CD14-positive monocyte (primary cell): Measurements from ENCODE around the gene MOAP1. TPM values are rescaled to one million over a fixed set of nuclear protein-coding genes. Genes with fewer than 3 reads are reported as not detected.

ENCODE experiments used
- DNase-seq, 3 donors: peaks; one replicate each; pipeline ENCODE4 v3.0.0-alpha.2; 2011 to 2022
- H2AFZ ChIP-seq: 2 replicates; pipeline ENCODE4 v1.6.0; 2012; ENCODE audit warnings: mild to moderate bottlenecking, low read depth, low read length, inconsistent platforms; ENCODE audit not compliant: insufficient read depth, poor library complexity, severe bottlenecking
- H3K27ac ChIP-seq, 2 donors: 1 replicate in 1 of 2; 2 replicates in 1 of 2; pipeline ENCODE4 v1.5.1; 2012 to 2013; ENCODE audit warnings: low read length in 2 of 2, control low read depth in 1 of 2, inconsistent platforms in 1 of 2, low read depth in 1 of 2, mild to moderate bottlenecking in 1 of 2
- H3K27me3 ChIP-seq, 2 donors: one replicate each; pipeline versions ENCODE4 v1.6.0 to v1.6.1; 2011 to 2013; ENCODE audit warnings: low read length in 2 of 2; ENCODE audit not compliant: control insufficient read depth in 2 of 2, insufficient read depth in 2 of 2
- H3K36me3 ChIP-seq, 2 donors: replicated peaks in 1 of 2; 1 replicate in 1 of 2; 2 replicates in 1 of 2; pipeline versions ENCODE4 v1.5.1 to v1.6.1; 2012 to 2013; ENCODE audit warnings: low read length in 2 of 2, control low read depth in 1 of 2, inconsistent platforms in 1 of 2, mild to moderate bottlenecking in 1 of 2; ENCODE audit not compliant: insufficient read depth in 2 of 2, control insufficient read depth in 1 of 2
- H3K4me1 ChIP-seq, 2 donors: 1 replicate in 1 of 2; 2 replicates in 1 of 2; pipeline versions ENCODE4 v1.5.1 to v1.6.1; 2012 to 2013; ENCODE audit warnings: low read length in 2 of 2, control low read depth in 1 of 2, inconsistent platforms in 1 of 2, mild to moderate bottlenecking in 1 of 2, moderate library complexity in 1 of 2; ENCODE audit not compliant: insufficient read depth in 2 of 2, control insufficient read depth in 1 of 2
- H3K4me2 ChIP-seq: replicated peaks from 2 replicates; pipeline ENCODE3; 2012; ENCODE audit warnings: low read length, moderate library complexity, mild to moderate bottlenecking; ENCODE audit not compliant: poor library complexity, severe bottlenecking; ENCODE audit errors: extremely low read depth
- H3K4me3 ChIP-seq, 3 experiments: fragments of 200-600 bp in 1 of 3; sonication (generic) in 1 of 3; replicated peaks in 1 of 3; 1 replicate in 2 of 3; 2 replicates in 1 of 3; pipeline ENCODE4 v1.5.1; 2011 to 2013; ENCODE audit warnings: low read length in 3 of 3, mild to moderate bottlenecking in 3 of 3, control low read depth in 2 of 3, low read depth in 2 of 3, inconsistent platforms in 1 of 3, moderate library complexity in 1 of 3
- H3K79me2 ChIP-seq: 2 replicates; pipeline ENCODE4 v1.6.0; 2012; ENCODE audit warnings: mild to moderate bottlenecking, control low read depth, inconsistent platforms, low read length, moderate library complexity; ENCODE audit not compliant: insufficient read depth
- H3K9ac ChIP-seq: 2 replicates; pipeline ENCODE4 v1.6.0; 2017; ENCODE audit warnings: low read length, mild to moderate bottlenecking; ENCODE audit not compliant: insufficient read depth, poor library complexity, severe bottlenecking
- H3K9me3 ChIP-seq, 2 donors: replicated peaks in 1 of 2; 1 replicate in 1 of 2; 2 replicates in 1 of 2; pipeline versions ENCODE4 v1.5.1 to v1.6.1; 2012 to 2013; ENCODE audit warnings: low read length in 2 of 2, control low read depth in 1 of 2; ENCODE audit not compliant: control insufficient read depth in 1 of 2, insufficient read depth in 1 of 2
- H4K20me1 ChIP-seq: 2 replicates; pipeline ENCODE4 v1.6.0; 2012; ENCODE audit warnings: mild to moderate bottlenecking, low read length, control low read depth, moderate library complexity; ENCODE audit not compliant: insufficient read depth
- H3K27ac Mint-ChIP-seq, 7 donors: one replicate each; pipeline ENCODE4 v1.8.0; 2020; ENCODE audit warnings: mild to moderate bottlenecking in 7 of 7, mixed read lengths in 7 of 7, moderate library complexity in 6 of 7, inconsistent platforms in 2 of 7
- H3K27me3 Mint-ChIP-seq, 3 donors: one replicate each; pipeline ENCODE4 v1.8.0; 2021 to 2022; ENCODE audit warnings: low read depth in 3 of 3, mild to moderate bottlenecking in 3 of 3, mixed read lengths in 3 of 3, moderate library complexity in 3 of 3, inconsistent platforms in 1 of 3
- H3K36me3 Mint-ChIP-seq, 2 donors: one replicate each; pipeline ENCODE4 v1.8.0; 2020; ENCODE audit warnings: mixed read lengths in 2 of 2, inconsistent platforms in 1 of 2, mild to moderate bottlenecking in 1 of 2
- H3K4me1 Mint-ChIP-seq: one replicate; pipeline ENCODE4 v1.8.0; 2020; ENCODE audit warnings: mild to moderate bottlenecking, mixed read lengths
- H3K4me3 Mint-ChIP-seq, 2 donors: one replicate each; pipeline ENCODE4 v1.8.0; 2020; ENCODE audit warnings: mild to moderate bottlenecking in 2 of 2, mixed read lengths in 2 of 2, moderate library complexity in 1 of 2
- H3K9me3 Mint-ChIP-seq, 7 donors: one replicate each; pipeline ENCODE4 v1.8.0; 2020 to 2022; ENCODE audit warnings: mixed read lengths in 7 of 7, mild to moderate bottlenecking in 6 of 7, moderate library complexity in 6 of 7, inconsistent platforms in 2 of 7
- WGBS: methylation state at CpG from one replicate; pipeline ENCODE4 v1.1.5; 2013; ENCODE audit warnings: missing lambda C conversion rate; ENCODE audit not compliant: insufficient coverage; 5-methylcytosine and 5-hydroxymethylcytosine counted together
- intact Hi-C, 2 donors: fragments of 100-400 bp; cut with micrococcal nuclease; formaldehyde crosslinking; loops; one replicate each; pipeline versions ENCODE4 v1.15.0 to v1.15.1; 2023
- polyA plus RNA-seq, 3 donors: library from polyadenylated mRNA; depleted of rRNA in 1 of 3; unstranded in 2 of 3; stranded (reverse) in 1 of 3; fragments of 300-500 nt in 2 of 3; fragments of >200 nt in 1 of 3; fragmentation: Illumina TruSeq in 2 of 3; gene quantifications; 1 replicate in 2 of 3; 2 replicates in 1 of 3; pipeline ENCODE4 v1.2.3, GENCODE V29; 2012 to 2021
- TF ChIP-seq, protein P1 (sequence below): fragments of 200-600 bp; IDR thresholded peaks from one replicate; pipeline ENCODE4 v1.8.0; 2022; ENCODE audit warnings: antibody characterized with exemption, mild to moderate bottlenecking

Gene MOAP1
- polyA plus RNA-seq, 3 donors, result 22.5 to 53.9 (median 22.6) TPM

DNA sequence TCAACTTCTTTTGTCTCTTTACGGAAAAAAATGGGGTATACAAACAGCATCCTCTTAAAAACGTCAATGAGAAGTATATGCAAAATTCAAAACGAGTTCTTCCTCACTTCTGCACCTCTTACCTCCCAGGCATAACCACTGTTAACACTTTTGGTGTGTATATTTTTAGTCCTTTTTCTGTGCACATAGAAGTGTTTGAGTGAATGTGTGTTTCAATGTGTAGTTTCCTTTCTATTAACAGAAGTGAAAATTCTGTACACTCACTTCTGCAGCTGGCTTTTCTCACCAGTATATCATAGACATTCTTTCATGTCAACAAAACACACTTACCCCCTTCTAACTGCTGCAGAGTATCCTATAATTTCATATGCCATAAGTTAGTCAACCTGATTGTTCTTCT, 27.7 kb upstream of the MOAP1 start:
- TF ChIP-seq, protein P1, sequence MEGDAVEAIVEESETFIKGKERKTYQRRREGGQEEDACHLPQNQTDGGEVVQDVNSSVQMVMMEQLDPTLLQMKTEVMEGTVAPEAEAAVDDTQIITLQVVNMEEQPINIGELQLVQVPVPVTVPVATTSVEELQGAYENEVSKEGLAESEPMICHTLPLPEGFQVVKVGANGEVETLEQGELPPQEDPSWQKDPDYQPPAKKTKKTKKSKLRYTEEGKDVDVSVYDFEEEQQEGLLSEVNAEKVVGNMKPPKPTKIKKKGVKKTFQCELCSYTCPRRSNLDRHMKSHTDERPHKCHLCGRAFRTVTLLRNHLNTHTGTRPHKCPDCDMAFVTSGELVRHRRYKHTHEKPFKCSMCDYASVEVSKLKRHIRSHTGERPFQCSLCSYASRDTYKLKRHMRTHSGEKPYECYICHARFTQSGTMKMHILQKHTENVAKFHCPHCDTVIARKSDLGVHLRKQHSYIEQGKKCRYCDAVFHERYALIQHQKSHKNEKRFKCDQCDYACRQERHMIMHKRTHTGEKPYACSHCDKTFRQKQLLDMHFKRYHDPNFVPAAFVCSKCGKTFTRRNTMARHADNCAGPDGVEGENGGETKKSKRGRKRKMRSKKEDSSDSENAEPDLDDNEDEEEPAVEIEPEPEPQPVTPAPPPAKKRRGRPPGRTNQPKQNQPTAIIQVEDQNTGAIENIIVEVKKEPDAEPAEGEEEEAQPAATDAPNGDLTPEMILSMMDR, result no peak
- Histone ChIP-seq H3K4me3 (no peak overlapping the region), H3K27ac (no peak overlapping the region), H4K20me1 (no peaks in the 10 kb centered on the region), H3K79me2 (peaks cover 24% of the 10 kb centered on the region), H3K4me1 (peaks cover 13 to 14% of the 10 kb centered on the region in 2 donors), H2AFZ (no peak overlapping the region), H3K27me3 (no peaks in the 10 kb centered on the region), H3K4me2 (no peak overlapping the region), H3K9ac (no peak overlapping the region), H3K36me3 (peaks cover 38 to 65% of the 10 kb centered on the region in 2 donors), H3K9me3 (no peaks in the 10 kb centered on the region)
- Mint-ChIP-seq H3K36me3 (peaks cover 47 to 66% of the 10 kb centered on the region in 2 donors), H3K9me3 (no peaks in the 10 kb centered on the region), H3K4me3 (no peak overlapping the region), H3K4me1 (peaks cover 15% of the 10 kb centered on the region), H3K27ac (no peak overlapping the region), H3K27me3 (no peaks in the 10 kb centered on the region)
- DNase-seq, result no peak
- intact Hi-C loops, result no loop called here
- no CpG with 5 or more reads among the region's 3 CpGs for WGBS

DNA sequence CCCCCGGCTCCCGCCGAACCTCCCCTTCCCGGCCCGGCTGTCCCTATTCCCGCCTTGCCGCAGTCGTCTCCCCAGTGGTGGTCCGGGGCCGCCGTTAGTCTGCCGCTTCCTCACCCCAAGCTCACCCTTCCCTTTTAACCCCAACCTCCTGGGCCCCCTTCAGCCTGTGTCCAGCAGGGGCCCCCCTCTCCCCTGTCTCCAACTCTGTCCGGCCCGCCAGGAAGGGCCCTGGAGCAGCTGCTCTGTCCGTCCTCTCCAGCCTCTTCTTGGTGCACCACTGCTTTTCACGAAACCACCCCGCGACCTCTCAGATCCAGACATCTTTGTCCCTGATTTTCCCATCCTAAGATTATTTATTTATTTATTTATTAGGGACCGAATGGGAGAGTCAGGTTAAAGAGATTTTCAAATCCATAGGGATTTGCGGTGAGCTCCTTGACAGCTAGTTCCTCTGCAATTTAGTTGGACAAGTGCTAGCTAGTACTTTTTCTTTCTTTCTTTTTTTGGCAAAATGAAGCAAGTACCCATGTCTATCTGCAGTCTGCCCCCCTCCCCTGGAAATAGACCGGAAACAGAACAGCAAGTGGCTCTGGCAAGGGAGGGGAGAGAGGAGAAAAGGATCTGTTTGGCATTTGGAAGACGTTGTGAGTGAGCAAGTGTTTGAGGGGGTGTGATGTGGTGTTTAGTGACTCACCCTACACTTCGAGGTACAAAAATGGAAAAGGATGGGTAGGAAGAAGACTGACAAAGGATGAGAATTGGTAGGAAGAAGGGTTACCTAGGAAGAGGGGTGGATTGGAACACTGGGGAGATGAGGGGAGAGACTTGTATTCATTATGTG, 23.0 kb upstream of the MOAP1 start:
- WGBS, result 0% methylated on average over 16 of the region's 23 CpGs
- Mint-ChIP-seq H3K4me1 (peaks cover 37% of the 10 kb centered on the region), H3K4me3 (peak overlapping the region; percentile 93 to 97), H3K9me3 (no peaks in the 10 kb centered on the region), H3K27ac (peak overlapping the region; percentile 33 to 97 (median 63)), H3K36me3 (peaks cover 15 to 21% of the 10 kb centered on the region in 2 donors), H3K27me3 (peaks cover 0 to 3% (median 1%) of the 10 kb centered on the region in 3 donors)
- peak overlapping the region; percentile 65 for H3K9ac ChIP-seq
- H3K27ac ChIP-seq, result peak overlapping the region; percentile 67 to 87
- peak overlapping the region; percentile 75 for H3K4me2 ChIP-seq
- H3K4me1 ChIP-seq, result peaks cover 24 to 32% of the 10 kb centered on the region in 2 donors
- peaks cover 17% of the 10 kb centered on the region for H4K20me1 ChIP-seq
- H3K4me3 ChIP-seq, result peak overlapping the region; percentile 58 to 90 (median 76)
- peaks cover 65% of the 10 kb centered on the region for H3K79me2 ChIP-seq
- H3K27me3 ChIP-seq, result no peaks in the 10 kb centered on the region
- DNase-seq, result peak in 2 of 3 donors; percentile 27 to 49
- H3K9me3 ChIP-seq, result no peaks in the 10 kb centered on the region
- intact Hi-C loops, result loop anchor here (2.0 to 10.0 kb wide), 2 partner anchors 23 to 127 kb away; partner anchors contain the start of genes BTBD7 (in 2 of the 2), LYSET (in 1 of the 2) and MOAP1 (in 1 of the 2)
- peaks cover 8 to 20% of the 10 kb centered on the region in 2 donors for H3K36me3 ChIP-seq
- TF ChIP-seq, protein P1, result peak; percentile 23
- peak overlapping the region; percentile 88 for H2AFZ ChIP-seq
